K562 (cell line): ENCODE results near the gene RPS2. TPM values are rescaled to one million over a fixed set of nuclear protein-coding genes. Genes with fewer than 3 reads are reported as not detected.

ENCODE experiments used
- ARID2 ChIP-seq: fragments of 450-650 bp; IDR thresholded peaks from 2 replicates; pipeline ENCODE4 v1.6.1; 2017; ENCODE audit warnings: antibody characterized with exemption, mild to moderate bottlenecking
- ATF2 ChIP-seq: sonication (generic); formaldehyde crosslinking; IDR thresholded peaks from 2 replicates; pipeline ENCODE4 v1.8.1; 2022; ENCODE audit warnings: missing genetic modification reagents
- CREM ChIP-seq: IDR thresholded peaks from 2 replicates; pipeline ENCODE4 v1.6.1; 2014; ENCODE audit warnings: antibody characterized with exemption, low read depth
- FOS ChIP-seq: IDR thresholded peaks from 3 replicates; pipeline ENCODE4 v1.6.1; 2011; ENCODE audit not compliant: insufficient read length; ENCODE audit errors: extremely low read depth
- HNRNPH1 ChIP-seq: fragments of 200-400 bp; formaldehyde crosslinking; optimal IDR thresholded peaks from 2 replicates; pipeline ENCODE3; 2017; ENCODE audit warnings: low read depth, mild to moderate bottlenecking, low read length, moderate library complexity
- KAT2B ChIP-seq: IDR thresholded peaks from one replicate; pipeline ENCODE4 v1.6.1; 2012; ENCODE audit warnings: low read depth, mild to moderate bottlenecking, control low read depth, inconsistent platforms, low read length, moderate library complexity
- PCBP1 ChIP-seq: fragments of 200-400 bp; formaldehyde crosslinking; IDR thresholded peaks from 2 replicates; pipeline ENCODE4 v1.6.1; 2018; ENCODE audit warnings: mild to moderate bottlenecking, low read depth, low read length; ENCODE audit not compliant: poor library complexity, severe bottlenecking
- PKNOX1 ChIP-seq: fragments of 450-650 bp; IDR thresholded peaks from 2 replicates; pipeline ENCODE4 v1.6.1; 2016
- POU5F1 ChIP-seq: fragments of 150-350 bp; IDR thresholded peaks from 2 replicates; pipeline ENCODE4 v1.6.1; 2014; ENCODE audit warnings: borderline replicate concordance, low read length, low read depth, mild to moderate bottlenecking; ENCODE audit not compliant: partially characterized antibody
- RBM34 ChIP-seq: fragments of 200-400 bp; formaldehyde crosslinking; IDR thresholded peaks from 2 replicates; pipeline ENCODE4 v1.6.1; 2018; ENCODE audit warnings: low read length, borderline replicate concordance; ENCODE audit not compliant: insufficient read depth
- SRSF7 ChIP-seq: fragments of 200-400 bp; formaldehyde crosslinking; optimal IDR thresholded peaks from 2 replicates; pipeline ENCODE3; 2017; ENCODE audit warnings: mild to moderate bottlenecking, low read depth, low read length
- TBP ChIP-seq: optimal IDR thresholded peaks from 2 replicates; pipeline ENCODE3; 2011; ENCODE audit warnings: low read depth, low read length, improper control_type of control experiment
- ZNF184 ChIP-seq: sonication (generic); formaldehyde crosslinking; IDR thresholded peaks from 2 replicates; pipeline ENCODE4 v1.5.0; 2020; ENCODE audit warnings: missing genetic modification reagents
- ZNF274 ChIP-seq: IDR thresholded peaks from 2 replicates; pipeline ENCODE4 v1.6.1; 2011; ENCODE audit warnings: low read depth, mild to moderate bottlenecking, low read length, moderate library complexity, borderline replicate concordance
- ZNF445 ChIP-seq: fragments of 250-450 bp; sonication (Bioruptor Pico); IDR thresholded peaks from 2 replicates; pipeline ENCODE4 v1.4.0; 2020; ENCODE audit warnings: low read depth, mild to moderate bottlenecking, moderate library complexity
- ZNF644 ChIP-seq: fragments of 200-800 bp; sonication (Bioruptor generic); IDR thresholded peaks from 2 replicates; pipeline ENCODE4 v1.6.1; 2016; ENCODE audit warnings: low read depth, missing genetic modification characterization, missing compliant biosample characterization
- ZZZ3 ChIP-seq: fragments of 450-650 bp; IDR thresholded peaks from 2 replicates; pipeline ENCODE4 v1.6.1; 2016; ENCODE audit warnings: antibody characterized with exemption, mild to moderate bottlenecking, moderate library complexity
- polyA plus RNA-seq, 8 experiments: library from polyadenylated mRNA; depleted of rRNA in 4 of 8; stranded (reverse) in 5 of 8; unstranded in 3 of 8; fragments of >200 nt; fragmentation: Nextera tagmentation in 2 of 8; fragmentation: Illumina TruSeq in 1 of 8; extraction: Ambion mirVana in 2 of 8; extraction: Trizol in 1 of 8; gene quantifications; 2 replicates each; pipeline versions ENCODE4 v1.2.1 to v1.2.3, GENCODE V29; 2011 to 2014; ENCODE audit warnings: inconsistent platforms in 1 of 8, missing spikeins in 1 of 8
- total RNA-seq, 7 experiments: library from RNA; depleted of rRNA in 6 of 7; stranded (reverse); fragments of >200 nt in 6 of 7; fragmentation: Illumina TruSeq in 2 of 7; extraction: Trizol in 2 of 7; gene quantifications; 2 replicates each; pipeline versions ENCODE4 v1.2.1 to v1.2.3, GENCODE V29; 2011 to 2021; ENCODE audit warnings: low replicate concordance in 1 of 7

RPS2 gene
- total and polyA plus RNA-seq, 9 of the 15 experiments (the other 6 are each of a cell fraction or from before 2014, with no cell fraction given) = 834 to 4,794 (median 3,793) TPM

GRCh38 chr16:1984347-1985225 lies 20.0 kb upstream of the RPS2 start (continued):
- TF ChIP-seq PCBP1 = peak; percentile 22
- 0 out of 2 replicates have a peak, but pooled peaks have one; percentile 7 for TF ChIP-seq ZNF644 (tag)
- peak; percentile 4 for TF ChIP-seq TBP
- TF ChIP-seq ZNF184 (CRISPR knock-in tag) = no peak
- TF ChIP-seq PKNOX1 = no peak
- TF ChIP-seq RBM34 = no peak
- no peak for TF ChIP-seq ZZZ3
- no peak for TF ChIP-seq FOS
- no peak for TF ChIP-seq ARID2
- TF ChIP-seq ATF2 = no peak
- TF ChIP-seq SRSF7 = no peak
- no peak for TF ChIP-seq POU5F1
- TF ChIP-seq KAT2B = no peak
- TF ChIP-seq ZNF274 = no peak
- TF ChIP-seq CREM = no peak
- no peak for TF ChIP-seq HNRNPH1
- TF ChIP-seq ZNF445 (CRISPR knock-in tag) = no peak
